ENCODE results near the gene ZNF394. TPM values are rescaled to one million over a fixed set of nuclear protein-coding genes. Genes with fewer than 3 reads are reported as not detected.

Gene ZNF394
- total and polyA plus RNA-seq, 2 of the 4 experiments (the other 2 are of a cell fraction) = 10.9 to 24.7 TPM

- Histone ChIP-seq H4K5ac (ENCODE audit: low read depth, low read length) (no peak overlapping the region), H3K4me2 (ENCODE audit: low read depth, low read length) (no peak overlapping the region), H3K79me1 (ENCODE audit: low read depth in 1 of 2, low read length in 2 of 2) (peaks cover 19 to 74% of the 10 kb centered on the region in 2 experiments), H3K9ac (ENCODE audit: low read depth, low read length) (no peak overlapping the region), H2AK5ac (ENCODE audit: low read depth, low read length) (no peak overlapping the region), H2AFZ (replicated peaks; ENCODE audit: low read length, poor library complexity) (no peak overlapping the region), H4K8ac (ENCODE audit: low read depth in 2 of 2, low read length in 2 of 2) (no peak overlapping the region), H3K36me3 (ENCODE audit: control insufficient read depth, insufficient read depth, low read length) (peaks cover 61% of the 10 kb centered on the region), H3K4me1 (ENCODE audit: control insufficient read depth, insufficient read depth, low read length) (no peaks in the 10 kb centered on the region), H3K18ac (ENCODE audit: low read depth, low read length) (no peak overlapping the region), H3K4ac (ENCODE audit: low read depth, low read length) (no peak overlapping the region), H3K27me3 (ENCODE audit: control insufficient read depth, insufficient read depth, low read length) (no peaks in the 10 kb centered on the region), H4K91ac (ENCODE audit: insufficient read depth, low read depth, low read length) (no peak overlapping the region), H4K20me1 (ENCODE audit: insufficient read depth, low read length) (peaks cover 65% of the 10 kb centered on the region), H2BK120ac (ENCODE audit: low read depth, low read length) (no peak overlapping the region), H2BK5ac (ENCODE audit: low read depth, low read length, poor library complexity, severe bottlenecking) (no peak overlapping the region), H3K9me3 (ENCODE audit: control insufficient read depth, insufficient read depth, low read length) (no peaks in the 10 kb centered on the region), H3K4me3 (ENCODE audit: insufficient read depth, low read depth, low read length) (no peak overlapping the region), H3K14ac (replicated peaks; ENCODE audit: low read depth, low read length) (no peak overlapping the region), H3K9me1 (ENCODE audit: insufficient read depth, low read length) (peaks cover 6% of the 10 kb centered on the region; the same call in 1 of the 2 replicates), H2AK9ac (replicated peaks; ENCODE audit: low read depth, low read length, poor library complexity) (no peak overlapping the region), H3K56ac (ENCODE audit: extremely low read depth, insufficient read depth, low read length) (no peak overlapping the region), H2BK20ac (ENCODE audit: low read depth, low read length) (no peak overlapping the region), H3K23ac (ENCODE audit: low read depth, low read length) (no peak overlapping the region), H3K27ac (ENCODE audit: insufficient read depth, low read length) (no peak overlapping the region), H2BK15ac (ENCODE audit: low read depth, low read length) (no peak overlapping the region)
- DNase-seq = no peak
- in situ Hi-C loops (cut with MboI; ENCODE audit: low sequenced_read_pairs) (no loop called here), intact Hi-C loops (cut with micrococcal nuclease) (no loop called here), dilution Hi-C loops (cut with HindIII; ENCODE audit: low sequenced_read_pairs, unreplicated experiment) (no loop called here)
- ChIA-PET POLR2A (ENCODE audit: unreplicated experiment) (no interaction called here), CTCF (no interaction called here)
- peak; percentile 25 for ATAC-seq (ENCODE audit: low read depth)
- no CpG with 5 or more reads among the region's 8 CpGs for WGBS, 2 experiments (ENCODE audit: extremely low coverage in 2 of 2, insufficient read length in 1 of 2)
- no TSS peak for BruUV-seq (replicated peaks)
- TF ChIP-seq ELK1 (IDR thresholded peaks at IDR 0.05; ENCODE audit: borderline replicate concordance, low read depth, low read length) (no peak), POLR2A (IDR thresholded peaks at IDR 0.05; ENCODE audit: low read depth, low read length) (no peak), MAZ (IDR thresholded peaks at IDR 0.05; ENCODE audit: borderline replicate concordance, low read depth, low read length) (no peak), CHD1 (IDR thresholded peaks at IDR 0.05; ENCODE audit: low read depth, low read length) (no peak), RAD21 (IDR thresholded peaks at IDR 0.05; ENCODE audit: low read length) (peak; percentile 22; the same call in 1 of the 2 replicates), USF2 (IDR thresholded peaks at IDR 0.05; ENCODE audit: low read depth, low read length) (no peak), CTCF (conservative IDR thresholded peaks at IDR 0.05; ENCODE audit: low read depth, low read length) (peak; percentile 24; the same call in 1 of the 2 replicates)
Observed at GRCh38 chr7:99459087-99459486, 41.0 kb downstream of the ZNF394 start.
